ENCODE measurements around the gene MEGF11.

GRCh38 chr15:66123799-66124198 lies 129.8 kb downstream of the MEGF11 start:
- no peak for TF ChIP-seq SP2 (tag by site-specific recombination; IDR thresholded peaks at IDR 0.05)
- TF ChIP-seq ATF2 (tag by site-specific recombination; IDR thresholded peaks at IDR 0.05; ENCODE audit: low read depth): no peak
- no peak for TF ChIP-seq YY2 (tag by site-specific recombination; IDR thresholded peaks at IDR 0.05)
